Neural crest cell (in vitro differentiated cells): ENCODE results near the gene EMSY. TPM values are rescaled to one million over a fixed set of nuclear protein-coding genes. Genes with fewer than 3 reads are reported as not detected.

ENCODE experiments used
- DNase-seq: peaks from one replicate; pipeline ENCODE4 v3.0.0; 2021; ENCODE audit warnings: low read depth, mixed read lengths, low spot score
- H3K27ac Mint-ChIP-seq: one replicate; pipeline ENCODE4 v1.8.0; 2021; ENCODE audit warnings: mild to moderate bottlenecking, mixed read lengths; ENCODE audit not compliant: unreplicated experiment
- H3K27me3 Mint-ChIP-seq: 2 replicates; pipeline ENCODE4 v1.8.0; 2021; ENCODE audit warnings: low read depth, mild to moderate bottlenecking, mixed read lengths
- H3K36me3 Mint-ChIP-seq: 2 replicates; pipeline ENCODE4 v1.8.0; 2021; ENCODE audit warnings: low read depth, mild to moderate bottlenecking, mixed read lengths
- H3K4me1 Mint-ChIP-seq: 2 replicates; pipeline ENCODE4 v1.8.0; 2021; ENCODE audit warnings: mixed read lengths
- H3K4me3 Mint-ChIP-seq: one replicate; pipeline ENCODE4 v1.8.0; 2021; ENCODE audit warnings: mild to moderate bottlenecking, mixed read lengths
- H3K9me3 Mint-ChIP-seq: 2 replicates; pipeline ENCODE4 v1.8.0; 2021; ENCODE audit warnings: mixed read lengths
- CTCF ChIP-seq: fragments of 200-600 bp; sonication (generic); conservative IDR thresholded peaks from 2 replicates; pipeline ENCODE4 v1.5.0; 2021; ENCODE audit warnings: antibody characterized with exemption, mild to moderate bottlenecking
- total RNA-seq: library from RNA; stranded (reverse); gene quantifications from 2 replicates; pipeline ENCODE4 v1.2.1, GENCODE V29; 2021

The EMSY gene
- total RNA-seq, 1 donor from 2014 or later: 40.1 TPM

- no peak for TF ChIP-seq CTCF
- H3K36me3 Mint-ChIP-seq: peaks cover 21% of the 10 kb centered on the region
Observed at GRCh38 chr11:76543006-76543703, 98.3 kb downstream of the EMSY start.

GRCh38 chr11:76550781-76551180 lies 106.0 kb downstream of the EMSY start:
- no peaks in the 10 kb centered on the region for H3K27me3 Mint-ChIP-seq
- peaks cover 14% of the 10 kb centered on the region for H3K36me3 Mint-ChIP-seq
- no peak for TF ChIP-seq CTCF

More at GRCh38 chr11:76543006-76543703, 98.3 kb downstream of the EMSY start:
- no peaks in the 10 kb centered on the region for H3K9me3 Mint-ChIP-seq
- DNase-seq: no peak
- H3K27me3 Mint-ChIP-seq: no peaks in the 10 kb centered on the region
- H3K4me3 Mint-ChIP-seq: no peak overlapping the region
- no peak overlapping the region for H3K27ac Mint-ChIP-seq
- H3K4me1 Mint-ChIP-seq: no peaks in the 10 kb centered on the region

GRCh38 chr11:76551400-76551799 lies 106.6 kb downstream of the EMSY start:
- Mint-ChIP-seq H3K27ac (no peak overlapping the region), H3K27me3 (no peaks in the 10 kb centered on the region)
- no peak for DNase-seq

More at GRCh38 chr11:76550781-76551180, 106.0 kb downstream of the EMSY start:
- DNase-seq: no peak
- Mint-ChIP-seq H3K27ac (no peak overlapping the region), H3K9me3 (no peaks in the 10 kb centered on the region), H3K4me3 (no peak overlapping the region), H3K4me1 (no peaks in the 10 kb centered on the region)

GRCh38 chr11:76552987-76553386 lies 108.2 kb downstream of the EMSY start:
- no peak for DNase-seq
- peaks cover 9% of the 10 kb centered on the region for H3K36me3 Mint-ChIP-seq

More at GRCh38 chr11:76551400-76551799, 106.6 kb downstream of the EMSY start:
- TF ChIP-seq CTCF: no peak
- Mint-ChIP-seq H3K4me3 (no peak overlapping the region), H3K9me3 (no peaks in the 10 kb centered on the region), H3K4me1 (no peaks in the 10 kb centered on the region), H3K36me3 (peaks cover 9% of the 10 kb centered on the region)

More at GRCh38 chr11:76552987-76553386, 108.2 kb downstream of the EMSY start:
- no peak for TF ChIP-seq CTCF
- Mint-ChIP-seq H3K27ac (no peak overlapping the region), H3K4me3 (no peak overlapping the region), H3K27me3 (no peaks in the 10 kb centered on the region), H3K9me3 (no peaks in the 10 kb centered on the region), H3K4me1 (no peaks in the 10 kb centered on the region)
